A549 (cell line): Measurements from ENCODE around the gene IFITM10. TPM values are rescaled to one million over a fixed set of nuclear protein-coding genes. Genes with fewer than 3 reads are reported as not detected.

Experiments
- ATAC-seq, 2 experiments: fragments of 200-7000 bp in 1 of 2; fragments of >200 bp in 1 of 2; cut with Nextera tagmentation in 1 of 2; cut with Tn5 transposase in 1 of 2; 3 replicates each; pipeline versions ENCODE4 v1.8.0 to v1.9.1; 2018 to 2020; ENCODE audit warnings: mild to moderate bottlenecking in 1 of 2, moderate library complexity in 1 of 2
- CTCF ChIA-PET: fragments of 300-600 bp; sonication (Branson Sonifier 250); formaldehyde crosslinking; extraction: SDS; loops from one replicate; lab custom pipeline; 2021; ENCODE audit warnings: antibody characterized with exemption, inconsistent platforms; lab: Yijun Ruan, JAX
- POLR2A ChIA-PET: fragments of 350-600 bp; formaldehyde crosslinking; extraction: SDS; loops from one replicate; lab custom pipeline; 2021; ENCODE audit warnings: antibody characterized with exemption, inconsistent platforms; lab: Yijun Ruan, JAX
- DNase-seq, 2 experiments: peaks; one replicate each; pipeline versions ENCODE4 v3.0.0 to v3.0.0-alpha.2; 2011 to 2016; ENCODE audit warnings: low read depth in 1 of 2, low spot score in 1 of 2
- FAIRE-seq: peaks from 2 replicates; lab custom pipeline; 2011; peaks lifted over from hg19 to GRCh38; lab: Jason Lieb, UNC
- H3K27ac ChIP-seq, 2 experiments: fragments of >200 bp; sonication (Bioruptor Twin); formaldehyde crosslinking; 3 replicates each; pipeline ENCODE4 v1.5.1; 2016 to 2017
- H3K4me1 ChIP-seq: fragments of >200 bp; sonication (Bioruptor Twin); formaldehyde crosslinking; 3 replicates; pipeline ENCODE4 v1.6.1; 2016
- H3K4me2 ChIP-seq: fragments of >200 bp; sonication (Bioruptor Twin); formaldehyde crosslinking; 3 replicates; pipeline ENCODE4 v1.6.1; 2016
- H3K4me3 ChIP-seq: fragments of >200 bp; sonication (Bioruptor Twin); formaldehyde crosslinking; 3 replicates; pipeline ENCODE4 v1.5.1; 2016
- H3K9me3 ChIP-seq: fragments of >200 bp; sonication (Bioruptor Twin); formaldehyde crosslinking; 3 replicates; pipeline ENCODE4 v1.6.1; 2016
- BHLHE40 ChIP-seq: IDR thresholded peaks from 2 replicates; pipeline ENCODE4 v1.6.1; 2012; ENCODE audit warnings: low read depth, low read length, inconsistent platforms
- CEBPB ChIP-seq, 2 experiments: fragments of >200 bp in 1 of 2; sonication (Bioruptor Twin) in 1 of 2; formaldehyde crosslinking in 1 of 2; IDR thresholded peaks; 2 replicates each; pipeline ENCODE4 v1.6.1; 2012 to 2016
- CHD2 ChIP-seq: fragments of 150-350 bp; IDR thresholded peaks from 2 replicates; pipeline ENCODE4 v1.6.1; 2014; ENCODE audit warnings: low read length; ENCODE audit not compliant: partially characterized antibody
- CHD4 ChIP-seq: fragments of 200-600 bp; sonication (generic); IDR thresholded peaks from 2 replicates; pipeline ENCODE4 v1.6.1; 2016; ENCODE audit warnings: antibody characterized with exemption, mild to moderate bottlenecking, borderline replicate concordance
- EHMT2 ChIP-seq: fragments of 200-600 bp; sonication (generic); IDR thresholded peaks from 2 replicates; pipeline ENCODE4 v1.6.1; 2016; ENCODE audit warnings: antibody characterized with exemption, low read depth, mild to moderate bottlenecking, moderate library complexity
- FOXS1 ChIP-seq: fragments of 250-450 bp; sonication (Bioruptor Pico); IDR thresholded peaks from 2 replicates; pipeline ENCODE4 v1.5.0; 2020; ENCODE audit warnings: mild to moderate bottlenecking, moderate library complexity
- GATA3 ChIP-seq: IDR thresholded peaks from 2 replicates; pipeline ENCODE4 v1.6.1; 2012; ENCODE audit warnings: borderline replicate concordance
- HOXA7 ChIP-seq: fragments of 250-450 bp; sonication (Bioruptor Pico); IDR thresholded peaks from 2 replicates; pipeline ENCODE4 v1.5.0; 2020; ENCODE audit warnings: mild to moderate bottlenecking, moderate library complexity
- HOXB13 ChIP-seq: fragments of 250-450 bp; sonication (Bioruptor Pico); IDR thresholded peaks from 2 replicates; pipeline ENCODE4 v1.5.0; 2020; ENCODE audit warnings: low read depth, mild to moderate bottlenecking, moderate library complexity
- JUN ChIP-seq, 2 experiments: fragments of >200 bp; sonication (Bioruptor Twin); formaldehyde crosslinking; IDR thresholded peaks; 2 replicates in 1 of 2; 3 replicates in 1 of 2; pipeline ENCODE4 v1.6.1; 2016 to 2017
- JUNB ChIP-seq: fragments of >200 bp; sonication (Bioruptor Twin); formaldehyde crosslinking; IDR thresholded peaks from 2 replicates; pipeline ENCODE4 v1.6.1; 2016
- KDM5A ChIP-seq: fragments of 200-600 bp; sonication (generic); IDR thresholded peaks from 2 replicates; pipeline ENCODE4 v1.6.1; 2016; ENCODE audit warnings: antibody characterized with exemption, mild to moderate bottlenecking
- NPAS2 ChIP-seq: fragments of 250-450 bp; sonication (Bioruptor Pico); IDR thresholded peaks from 2 replicates; pipeline ENCODE4 v1.8.0; 2022; ENCODE audit warnings: mild to moderate bottlenecking, moderate library complexity, borderline replicate concordance
- POLR2A ChIP-seq: IDR thresholded peaks from 2 replicates; pipeline ENCODE4 v1.6.1; 2012; ENCODE audit warnings: mild to moderate bottlenecking, low read length
- RCOR1 ChIP-seq: fragments of 150-350 bp; IDR thresholded peaks from 2 replicates; pipeline ENCODE4 v1.6.1; 2014; ENCODE audit warnings: antibody characterized with exemption, low read length, low read depth
- RFX5 ChIP-seq: fragments of 450-650 bp; IDR thresholded peaks from 2 replicates; pipeline ENCODE4 v1.7.1; 2014; ENCODE audit warnings: antibody characterized with exemption, mild to moderate bottlenecking, moderate library complexity
- SMC3 ChIP-seq: fragments of >200 bp; sonication (Bioruptor Twin); formaldehyde crosslinking; IDR thresholded peaks from 3 replicates; pipeline ENCODE4 v1.6.1; 2018; ENCODE audit warnings: inconsistent platforms
- ZC3H11A ChIP-seq: fragments of 450-650 bp; IDR thresholded peaks from 2 replicates; pipeline ENCODE4 v1.6.1; 2014; ENCODE audit warnings: antibody characterized with exemption, mild to moderate bottlenecking
- ZFP36 ChIP-seq: fragments of 450-650 bp; IDR thresholded peaks from 2 replicates; pipeline ENCODE4 v1.6.1; 2014; ENCODE audit warnings: borderline replicate concordance; ENCODE audit not compliant: partially characterized antibody
- WGBS: methylation state at CpG from one replicate; pipeline ENCODE4 v1.1.6; 2017; ENCODE audit errors: missing lambda C conversion rate; 5-methylcytosine and 5-hydroxymethylcytosine counted together
- polyA minus RNA-seq: library from RNA; depleted of rRNA, polyadenylated mRNA; stranded (reverse); fragments of >200 nt; gene quantifications from 2 replicates; pipeline ENCODE4 v1.2.3, GENCODE V29; 2011; rRNA and poly(A)+ RNA removed
- polyA plus RNA-seq, 4 experiments: library from polyadenylated mRNA; depleted of rRNA in 3 of 4; stranded (reverse); fragments of >200 nt; fragmentation: RNase III in 1 of 4; extraction: RNeasy Plus Mini Kit Qiagen cat#74134 plus additional on column Dnase treatment in 1 of 4; gene quantifications; 2 replicates in 3 of 4; 3 replicates in 1 of 4; pipeline ENCODE4 v1.2.3, GENCODE V29; 2011 to 2017
- TF ChIP-seq, protein P1 (sequence below): fragments of 250-450 bp; sonication (Bioruptor Pico); IDR thresholded peaks from 2 replicates; pipeline ENCODE4 v1.5.0; 2020; ENCODE audit warnings: low read depth, mild to moderate bottlenecking, moderate library complexity
- TF ChIP-seq, protein P2 (sequence below): fragments of >200 bp; sonication (Bioruptor Twin); formaldehyde crosslinking; IDR thresholded peaks from 3 replicates; pipeline ENCODE4 v1.5.1; 2016
- TF ChIP-seq, protein P3 (sequence below): IDR thresholded peaks from 2 replicates; pipeline ENCODE4 v1.6.1; 2012
- TF ChIP-seq, protein P4 (sequence below): fragments of 200-600 bp; sonication (generic); IDR thresholded peaks from 2 replicates; pipeline ENCODE4 v1.6.1; 2016; ENCODE audit warnings: antibody characterized with exemption, mild to moderate bottlenecking, moderate library complexity
- TF ChIP-seq, protein P5 (sequence below): IDR thresholded peaks from 2 replicates; pipeline ENCODE4 v1.6.1; 2012

Gene IFITM10
- polyA plus RNA-seq (2011; rRNA removed) (0.26 and 0.28 TPM in 2 replicates), polyA plus RNA-seq (2017; fragmentation: RNase III; extraction: RNeasy Plus Mini Kit Qiagen cat#74134 plus additional on column Dnase treatment) (0.55 to 0.78 TPM (median 0.67 TPM) in 3 replicates), polyA minus RNA-seq (0.10 and 0.29 TPM in 2 replicates)
- polyA plus RNA-seq (2012; cell fraction: cytosol; rRNA removed), result 0.13 and 0.14 TPM in 2 replicates
- 0.79 and 1.6 TPM in 2 replicates for polyA plus RNA-seq (2012; cell fraction: nucleus; rRNA removed)

DNA sequence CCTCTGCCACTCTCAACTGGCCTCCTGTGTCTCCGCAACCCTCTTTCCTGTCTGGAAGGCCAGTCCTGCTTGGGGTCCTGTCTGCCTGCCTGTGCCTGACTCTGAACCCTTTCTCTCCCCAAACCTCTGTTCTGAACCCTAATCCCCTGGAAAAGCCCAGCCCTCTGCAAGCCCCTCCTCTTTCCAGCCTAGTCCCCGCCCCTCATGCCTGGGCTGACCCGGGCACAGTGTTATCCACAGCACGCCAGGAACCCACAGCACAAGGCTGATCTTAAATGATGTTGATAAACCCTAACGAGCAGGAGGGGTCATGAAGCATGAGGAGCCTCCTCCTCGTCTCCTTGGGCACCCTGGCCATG lies at the start of gene IFITM10:
TSS of gene IFITM10 (minus strand) at position 115 of the 359 bp plus-strand sequence. CDS start 153 bp downstream, outside the sequence.
- WGBS, result 53% methylated on average over 5 of the region's 6 CpGs
- DNase-seq, result no peak
- H3K4me3 ChIP-seq, result peak within 1 kb of the TSS; percentile 34; the same call in 1 of the 3 replicates
- FAIRE-seq, result no peak
- CTCF ChIA-PET, result interaction anchor here (0.6 to 2.6 kb wide), 5 partner anchors 23 to 393 kb away, joined by 3 to 12 read pairs (median 4); no protein-coding TSS in a partner anchor
- POLR2A ChIA-PET, result interaction anchor here (1.5 to 3.2 kb wide), 2 partner anchors 22 to 56 kb away, joined by 5 to 11 read pairs; no protein-coding TSS in a partner anchor
- peak; percentile 31 to 61; a peak in 5 of 6 replicates for ATAC-seq
- H3K4me1 ChIP-seq, result peaks cover 24% of the 10 kb centered on the region; the same call in 2 of the 3 replicates
- peak within 1 kb of the TSS in 1 of 2 experiments; percentile 80; a peak in 3 of 6 replicates for H3K27ac ChIP-seq
- no peaks in the 10 kb centered on the region for H3K9me3 ChIP-seq
- peak within 1 kb of the TSS; percentile 80 for H3K4me2 ChIP-seq
- TF ChIP-seq GATA3 (no peak), JUN (IDR thresholded peaks at IDR 0.05) (peak in 1 of 2 experiments; percentile 42; a peak in 1 of 5 replicates)

DNA sequence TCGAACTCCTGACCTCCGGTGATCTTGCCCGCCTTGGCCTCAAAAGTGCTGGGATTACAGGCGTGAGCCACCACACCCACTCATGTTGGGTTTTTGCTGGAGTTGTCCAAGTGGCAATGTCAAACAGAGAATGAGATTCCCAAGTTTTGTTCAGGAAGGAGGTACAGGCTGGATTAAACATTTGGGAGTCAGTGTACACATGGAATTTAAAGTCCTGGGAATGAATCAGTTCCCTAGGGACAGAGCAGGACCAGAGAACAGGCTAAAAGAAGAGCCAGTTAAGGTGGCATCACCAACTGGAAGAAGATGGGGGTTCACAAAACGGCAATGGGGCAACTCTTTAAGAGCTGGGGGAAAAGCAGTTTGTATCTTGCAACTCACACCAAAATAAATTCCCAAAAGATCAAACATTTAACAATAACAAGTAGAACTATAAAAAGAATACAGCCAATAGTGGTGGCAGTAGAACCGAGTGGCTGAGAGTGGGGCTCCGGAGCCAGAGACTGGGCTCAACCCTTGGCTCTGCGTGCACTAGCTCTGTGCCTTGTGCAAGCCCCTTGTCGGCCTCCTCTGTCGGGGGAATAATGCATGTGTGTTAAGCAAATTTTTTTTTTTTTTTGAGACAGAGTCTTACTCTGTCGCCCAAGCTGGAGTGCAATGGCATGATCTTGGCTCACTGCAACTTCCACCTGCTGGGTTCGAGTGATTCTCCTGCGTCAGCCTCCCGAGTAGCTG lies 47.2 kb upstream of the IFITM10 start:
- ChIA-PET POLR2A (no interaction called here), CTCF (interaction anchor here (0.6 to 3.3 kb wide), 11 partner anchors 10 to 870 kb away, joined by 3 to 16 read pairs (median 4); no protein-coding TSS in a partner anchor)
- Histone ChIP-seq H3K4me1 (no peaks in the 10 kb centered on the region), H3K27ac (no peak overlapping the region), H3K9me3 (no peaks in the 10 kb centered on the region), H3K4me2 (no peak overlapping the region), H3K4me3 (no peak overlapping the region)
- TF ChIP-seq, protein P1, sequence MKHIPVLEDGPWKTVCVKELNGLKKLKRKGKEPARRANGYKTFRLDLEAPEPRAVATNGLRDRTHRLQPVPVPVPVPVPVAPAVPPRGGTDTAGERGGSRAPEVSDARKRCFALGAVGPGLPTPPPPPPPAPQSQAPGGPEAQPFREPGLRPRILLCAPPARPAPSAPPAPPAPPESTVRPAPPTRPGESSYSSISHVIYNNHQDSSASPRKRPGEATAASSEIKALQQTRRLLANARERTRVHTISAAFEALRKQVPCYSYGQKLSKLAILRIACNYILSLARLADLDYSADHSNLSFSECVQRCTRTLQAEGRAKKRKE (CRISPR knock-in tag), result no peak
- TF ChIP-seq CHD2 (no peak), RCOR1 (no peak), BHLHE40 (no peak), HOXA7 (no peak), HOXB13 (no peak), POLR2A (no peak), ZFP36 (no peak), NPAS2 (no peak), JUNB (no peak), KDM5A (no peak), ZC3H11A (no peak), FOXS1 (CRISPR knock-in tag) (no peak), SMC3 (no peak)
- TF ChIP-seq, protein P2, sequence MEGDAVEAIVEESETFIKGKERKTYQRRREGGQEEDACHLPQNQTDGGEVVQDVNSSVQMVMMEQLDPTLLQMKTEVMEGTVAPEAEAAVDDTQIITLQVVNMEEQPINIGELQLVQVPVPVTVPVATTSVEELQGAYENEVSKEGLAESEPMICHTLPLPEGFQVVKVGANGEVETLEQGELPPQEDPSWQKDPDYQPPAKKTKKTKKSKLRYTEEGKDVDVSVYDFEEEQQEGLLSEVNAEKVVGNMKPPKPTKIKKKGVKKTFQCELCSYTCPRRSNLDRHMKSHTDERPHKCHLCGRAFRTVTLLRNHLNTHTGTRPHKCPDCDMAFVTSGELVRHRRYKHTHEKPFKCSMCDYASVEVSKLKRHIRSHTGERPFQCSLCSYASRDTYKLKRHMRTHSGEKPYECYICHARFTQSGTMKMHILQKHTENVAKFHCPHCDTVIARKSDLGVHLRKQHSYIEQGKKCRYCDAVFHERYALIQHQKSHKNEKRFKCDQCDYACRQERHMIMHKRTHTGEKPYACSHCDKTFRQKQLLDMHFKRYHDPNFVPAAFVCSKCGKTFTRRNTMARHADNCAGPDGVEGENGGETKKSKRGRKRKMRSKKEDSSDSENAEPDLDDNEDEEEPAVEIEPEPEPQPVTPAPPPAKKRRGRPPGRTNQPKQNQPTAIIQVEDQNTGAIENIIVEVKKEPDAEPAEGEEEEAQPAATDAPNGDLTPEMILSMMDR, result no peak
- WGBS, result 81% methylated on average over 14 of the region's 14 CpGs
- DNase-seq, result no peak
- no peak for ATAC-seq
- FAIRE-seq, result no peak

DNA sequence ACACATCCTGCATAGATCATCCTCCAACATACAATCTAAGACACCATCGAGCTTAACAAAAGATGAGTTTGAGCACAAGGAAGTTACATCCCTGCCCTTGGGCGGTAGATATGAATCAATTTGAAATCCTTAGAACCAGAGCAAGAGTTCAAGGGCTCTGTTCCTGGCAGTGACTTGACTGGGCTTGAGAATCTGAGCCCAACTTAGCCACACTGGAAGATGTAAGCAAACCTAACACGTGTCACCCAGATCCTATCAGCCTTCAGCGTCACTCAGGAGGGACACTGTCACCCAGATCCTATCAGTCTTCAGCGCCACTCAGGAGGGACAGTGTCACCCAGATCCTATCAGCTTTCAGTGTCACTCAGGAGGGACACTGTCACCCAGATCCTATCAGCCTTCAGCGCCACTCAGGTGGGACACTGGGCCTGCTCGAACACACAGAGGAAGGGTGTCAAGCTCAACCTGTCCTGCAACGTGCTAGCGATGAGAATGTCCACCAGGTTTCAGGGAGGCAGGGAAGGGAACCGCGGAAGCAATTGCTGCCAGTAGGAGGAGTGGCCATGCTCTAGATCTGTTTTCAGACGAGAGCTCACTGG lies 46.1 kb upstream of the IFITM10 start:
- Histone ChIP-seq H3K4me3 (no peak overlapping the region), H3K27ac (no peak overlapping the region), H3K4me2 (no peak overlapping the region), H3K9me3 (no peaks in the 10 kb centered on the region), H3K4me1 (no peaks in the 10 kb centered on the region)
- ATAC-seq, result peak in 1 of 2 experiments; percentile 45; a peak in 3 of 6 replicates
- no peak for TF ChIP-seq FOXS1 (CRISPR knock-in tag)
- no peak for TF ChIP-seq KDM5A
- TF ChIP-seq, protein P3, sequence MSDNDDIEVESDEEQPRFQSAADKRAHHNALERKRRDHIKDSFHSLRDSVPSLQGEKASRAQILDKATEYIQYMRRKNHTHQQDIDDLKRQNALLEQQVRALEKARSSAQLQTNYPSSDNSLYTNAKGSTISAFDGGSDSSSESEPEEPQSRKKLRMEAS, result no peak
- TF ChIP-seq, protein P4, sequence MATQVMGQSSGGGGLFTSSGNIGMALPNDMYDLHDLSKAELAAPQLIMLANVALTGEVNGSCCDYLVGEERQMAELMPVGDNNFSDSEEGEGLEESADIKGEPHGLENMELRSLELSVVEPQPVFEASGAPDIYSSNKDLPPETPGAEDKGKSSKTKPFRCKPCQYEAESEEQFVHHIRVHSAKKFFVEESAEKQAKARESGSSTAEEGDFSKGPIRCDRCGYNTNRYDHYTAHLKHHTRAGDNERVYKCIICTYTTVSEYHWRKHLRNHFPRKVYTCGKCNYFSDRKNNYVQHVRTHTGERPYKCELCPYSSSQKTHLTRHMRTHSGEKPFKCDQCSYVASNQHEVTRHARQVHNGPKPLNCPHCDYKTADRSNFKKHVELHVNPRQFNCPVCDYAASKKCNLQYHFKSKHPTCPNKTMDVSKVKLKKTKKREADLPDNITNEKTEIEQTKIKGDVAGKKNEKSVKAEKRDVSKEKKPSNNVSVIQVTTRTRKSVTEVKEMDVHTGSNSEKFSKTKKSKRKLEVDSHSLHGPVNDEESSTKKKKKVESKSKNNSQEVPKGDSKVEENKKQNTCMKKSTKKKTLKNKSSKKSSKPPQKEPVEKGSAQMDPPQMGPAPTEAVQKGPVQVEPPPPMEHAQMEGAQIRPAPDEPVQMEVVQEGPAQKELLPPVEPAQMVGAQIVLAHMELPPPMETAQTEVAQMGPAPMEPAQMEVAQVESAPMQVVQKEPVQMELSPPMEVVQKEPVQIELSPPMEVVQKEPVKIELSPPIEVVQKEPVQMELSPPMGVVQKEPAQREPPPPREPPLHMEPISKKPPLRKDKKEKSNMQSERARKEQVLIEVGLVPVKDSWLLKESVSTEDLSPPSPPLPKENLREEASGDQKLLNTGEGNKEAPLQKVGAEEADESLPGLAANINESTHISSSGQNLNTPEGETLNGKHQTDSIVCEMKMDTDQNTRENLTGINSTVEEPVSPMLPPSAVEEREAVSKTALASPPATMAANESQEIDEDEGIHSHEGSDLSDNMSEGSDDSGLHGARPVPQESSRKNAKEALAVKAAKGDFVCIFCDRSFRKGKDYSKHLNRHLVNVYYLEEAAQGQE, result no peak
- TF ChIP-seq GATA3, result no peak
- no peak for TF ChIP-seq HOXA7
- TF ChIP-seq, protein P5, sequence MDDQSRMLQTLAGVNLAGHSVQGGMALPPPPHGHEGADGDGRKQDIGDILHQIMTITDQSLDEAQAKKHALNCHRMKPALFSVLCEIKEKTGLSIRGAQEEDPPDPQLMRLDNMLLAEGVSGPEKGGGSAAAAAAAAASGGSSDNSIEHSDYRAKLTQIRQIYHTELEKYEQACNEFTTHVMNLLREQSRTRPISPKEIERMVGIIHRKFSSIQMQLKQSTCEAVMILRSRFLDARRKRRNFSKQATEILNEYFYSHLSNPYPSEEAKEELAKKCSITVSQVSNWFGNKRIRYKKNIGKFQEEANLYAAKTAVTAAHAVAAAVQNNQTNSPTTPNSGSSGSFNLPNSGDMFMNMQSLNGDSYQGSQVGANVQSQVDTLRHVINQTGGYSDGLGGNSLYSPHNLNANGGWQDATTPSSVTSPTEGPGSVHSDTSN, result no peak
- no peak for TF ChIP-seq EHMT2
- TF ChIP-seq CEBPB (IDR thresholded peaks at IDR 0.05), result no peak
- no peak for TF ChIP-seq ZFP36
- TF ChIP-seq CHD4, result no peak
- no peak for TF ChIP-seq RFX5
- TF ChIP-seq SMC3, result no peak
- WGBS, result 70% methylated on average over 12 of the region's 12 CpGs
- ChIA-PET CTCF (interaction anchor here (0.6 to 3.3 kb wide), 7 partner anchors 10 to 143 kb away, joined by 3 to 16 read pairs (median 4); no protein-coding TSS in a partner anchor), POLR2A (no interaction called here)
- FAIRE-seq, result no peak
- DNase-seq, result no peak
